Measurements from ENCODE around the gene LHX3.

DNA sequence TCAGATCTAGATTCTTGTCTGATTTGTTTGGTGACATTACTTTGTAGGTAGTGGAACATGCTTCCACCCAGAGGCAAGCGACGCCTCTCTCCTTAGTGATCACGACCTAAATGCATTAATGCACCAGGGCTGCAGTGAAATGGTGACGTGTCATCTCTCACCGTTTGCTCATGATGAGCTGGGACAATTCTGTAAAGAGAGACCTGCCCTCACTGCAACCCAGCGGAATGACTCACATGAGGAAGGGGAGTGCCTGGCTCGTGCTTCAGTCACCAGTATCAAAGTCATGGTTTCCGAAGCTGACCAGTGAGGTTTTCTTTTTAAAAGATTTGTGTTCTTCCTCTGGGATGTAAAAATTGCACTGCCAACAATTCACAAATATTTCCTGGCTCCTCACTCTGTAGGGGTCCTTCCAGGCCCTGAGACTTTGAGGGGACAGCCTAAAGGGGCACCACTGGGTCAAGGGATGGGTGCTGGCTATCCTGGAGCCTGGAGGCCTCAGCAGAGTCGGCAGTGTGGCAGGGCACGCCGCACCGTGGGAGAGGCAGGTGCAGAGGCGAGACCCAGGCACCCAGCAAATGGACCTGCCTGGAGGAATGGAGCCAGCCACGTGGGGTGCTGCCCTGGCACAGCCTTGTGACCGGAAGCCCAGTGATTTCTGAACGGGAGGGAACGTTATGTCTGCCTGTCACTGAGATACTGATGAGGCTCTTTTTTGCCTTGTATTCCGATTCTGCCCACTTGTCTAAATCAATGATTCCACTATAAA is 23.4 kb upstream of the LHX3 start:
- TF ChIP-seq, protein P1, sequence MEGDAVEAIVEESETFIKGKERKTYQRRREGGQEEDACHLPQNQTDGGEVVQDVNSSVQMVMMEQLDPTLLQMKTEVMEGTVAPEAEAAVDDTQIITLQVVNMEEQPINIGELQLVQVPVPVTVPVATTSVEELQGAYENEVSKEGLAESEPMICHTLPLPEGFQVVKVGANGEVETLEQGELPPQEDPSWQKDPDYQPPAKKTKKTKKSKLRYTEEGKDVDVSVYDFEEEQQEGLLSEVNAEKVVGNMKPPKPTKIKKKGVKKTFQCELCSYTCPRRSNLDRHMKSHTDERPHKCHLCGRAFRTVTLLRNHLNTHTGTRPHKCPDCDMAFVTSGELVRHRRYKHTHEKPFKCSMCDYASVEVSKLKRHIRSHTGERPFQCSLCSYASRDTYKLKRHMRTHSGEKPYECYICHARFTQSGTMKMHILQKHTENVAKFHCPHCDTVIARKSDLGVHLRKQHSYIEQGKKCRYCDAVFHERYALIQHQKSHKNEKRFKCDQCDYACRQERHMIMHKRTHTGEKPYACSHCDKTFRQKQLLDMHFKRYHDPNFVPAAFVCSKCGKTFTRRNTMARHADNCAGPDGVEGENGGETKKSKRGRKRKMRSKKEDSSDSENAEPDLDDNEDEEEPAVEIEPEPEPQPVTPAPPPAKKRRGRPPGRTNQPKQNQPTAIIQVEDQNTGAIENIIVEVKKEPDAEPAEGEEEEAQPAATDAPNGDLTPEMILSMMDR (IDR thresholded peaks at IDR 0.05), result no peak
- no peak for TF ChIP-seq POLR2A (IDR thresholded peaks at IDR 0.05)
